Fibroblast of pulmonary artery (primary cell): ENCODE measurements around the gene TMEM131L.
A peak's percentile ranks its signal among the peaks of the same experiment; 100 is the strongest.

Experiments used
- DNase-seq: peaks from one replicate; pipeline ENCODE4 v3.0.0-alpha.2; 2010; ENCODE audit warnings: low read depth
- H3K4me3 ChIP-seq: replicated peaks from 2 replicates; pipeline ENCODE4 v1.5.1; 2011; ENCODE audit warnings: low read depth, mild to moderate bottlenecking, control low read depth, low read length, moderate library complexity
- CTCF ChIP-seq: IDR thresholded peaks from 2 replicates; pipeline ENCODE4 v1.5.1; 2011; ENCODE audit warnings: mild to moderate bottlenecking, control low read depth, low read length, inconsistent platforms; ENCODE audit errors: missing control alignments

The TMEM131L gene

GRCh38 chr4:153479101-153479500 lies 12.9 kb downstream of the TMEM131L start:
- TF ChIP-seq CTCF, result no peak

GRCh38 chr4:153480704-153481103 lies 14.5 kb downstream of the TMEM131L start:
- no peak for TF ChIP-seq CTCF
- no peak for DNase-seq

More at GRCh38 chr4:153479101-153479500, 12.9 kb downstream of the TMEM131L start:
- no peak overlapping the region for H3K4me3 ChIP-seq
- DNase-seq, result no peak

GRCh38 chr4:153481478-153481877 lies 15.3 kb downstream of the TMEM131L start:
- no peak for DNase-seq
- no peak overlapping the region for H3K4me3 ChIP-seq
- TF ChIP-seq CTCF, result no peak

More at GRCh38 chr4:153480704-153481103, 14.5 kb downstream of the TMEM131L start:
- no peak overlapping the region for H3K4me3 ChIP-seq

GRCh38 chr4:153483432-153484418 lies 17.6 kb downstream of the TMEM131L start:
- no peak overlapping the region for H3K4me3 ChIP-seq
- DNase-seq, result peak; percentile 39
- no peak for TF ChIP-seq CTCF

- DNase-seq, result no peak
- TF ChIP-seq CTCF, result no peak
- H3K4me3 ChIP-seq, result no peak overlapping the region
Observed at GRCh38 chr4:153485359-153485758, 19.2 kb downstream of the TMEM131L start.

GRCh38 chr4:153485860-153486259 lies 19.7 kb downstream of the TMEM131L start:
- no peak for TF ChIP-seq CTCF
- H3K4me3 ChIP-seq, result no peak overlapping the region
- no peak for DNase-seq
